NCI-H2227 (cell line): ENCODE data around the gene RAPGEF4.
"Not testable (repeated sequence)": the region's sequence is repeated elsewhere in the genome, so short reads cannot be mapped to it uniquely, and the experiment has no call there.

Source experiments
- DNase-seq: peaks from one replicate; lab custom pipeline; 2025; ENCODE audit not compliant: unreplicated experiment; lab: John Stamatoyannopoulos, UW

The RAPGEF4 gene

GRCh38 chr2:173087214-173087581 lies 351.6 kb downstream of the RAPGEF4 start:
- no peak for DNase-seq

GRCh38 chr2:173087793-173088496 lies 352.3 kb downstream of the RAPGEF4 start:
- DNase-seq = no peak

GRCh38 chr2:173090276-173090877 lies 354.7 kb downstream of the RAPGEF4 start:
- no peak for DNase-seq

- no peak for DNase-seq
Observed at GRCh38 chr2:173090973-173091660, 355.5 kb downstream of the RAPGEF4 start.

- no peak for DNase-seq
Observed at GRCh38 chr2:173091910-173092309, 356.3 kb downstream of the RAPGEF4 start.

GRCh38 chr2:173092844-173093402 lies 357.3 kb downstream of the RAPGEF4 start:
- DNase-seq = no peak

GRCh38 chr2:173093617-173094016 lies 358.0 kb downstream of the RAPGEF4 start:
- DNase-seq = not testable (repeated sequence)

- no peak for DNase-seq
Observed at GRCh38 chr2:173094731-173095130, 359.1 kb downstream of the RAPGEF4 start.

- DNase-seq = no peak
Observed at GRCh38 chr2:173095356-173095755, 359.7 kb downstream of the RAPGEF4 start.

GRCh38 chr2:173099271-173099670 lies 363.6 kb downstream of the RAPGEF4 start:
- no peak for DNase-seq

- DNase-seq = no peak
Observed at GRCh38 chr2:173099804-173100203, 364.2 kb downstream of the RAPGEF4 start.

GRCh38 chr2:173101687-173102086 lies 366.0 kb downstream of the RAPGEF4 start:
- no peak for DNase-seq
